ENCODE measurements around the gene FBXO28.

Gene FBXO28

DNA sequence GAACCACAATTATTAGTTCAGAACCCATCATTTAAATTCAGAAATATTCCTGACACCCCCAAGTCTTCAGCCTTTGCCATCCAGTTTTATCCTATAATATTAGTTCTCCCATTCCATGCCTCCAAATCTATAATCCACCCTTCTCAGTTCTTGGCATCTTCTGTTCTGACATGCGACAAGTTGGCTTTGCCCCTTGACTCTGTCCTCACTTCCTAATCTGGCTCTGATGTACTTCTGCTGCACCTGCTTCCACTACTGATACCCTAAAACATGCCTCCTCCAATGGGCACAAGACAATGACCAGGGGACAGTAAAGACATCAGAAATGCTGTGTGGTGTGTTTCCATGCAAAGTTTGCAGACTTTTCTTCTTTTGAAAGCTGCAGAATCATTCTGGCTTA is 17.1 kb upstream of the FBXO28 start:
- DNase-seq = no peak

DNA sequence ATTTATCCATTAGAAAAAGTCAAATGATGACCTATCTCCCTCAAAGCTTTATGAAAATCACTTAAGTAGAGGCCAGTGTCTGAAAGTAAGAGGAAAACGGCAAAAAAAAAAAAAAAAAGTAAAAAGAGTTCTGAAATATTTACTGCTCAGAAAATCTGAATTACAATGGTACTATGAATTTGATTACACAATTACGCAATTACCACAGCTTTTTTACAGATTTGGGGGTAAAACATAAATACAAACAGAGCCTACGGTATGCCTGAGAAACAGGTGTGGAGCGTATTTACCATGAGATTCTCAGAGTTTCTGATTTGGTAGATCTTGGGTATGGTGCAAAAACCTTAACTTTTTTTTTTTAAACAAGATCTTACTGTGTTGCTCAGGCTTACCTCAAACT is 15.9 kb upstream of the FBXO28 start:
- DNase-seq = no peak

DNA sequence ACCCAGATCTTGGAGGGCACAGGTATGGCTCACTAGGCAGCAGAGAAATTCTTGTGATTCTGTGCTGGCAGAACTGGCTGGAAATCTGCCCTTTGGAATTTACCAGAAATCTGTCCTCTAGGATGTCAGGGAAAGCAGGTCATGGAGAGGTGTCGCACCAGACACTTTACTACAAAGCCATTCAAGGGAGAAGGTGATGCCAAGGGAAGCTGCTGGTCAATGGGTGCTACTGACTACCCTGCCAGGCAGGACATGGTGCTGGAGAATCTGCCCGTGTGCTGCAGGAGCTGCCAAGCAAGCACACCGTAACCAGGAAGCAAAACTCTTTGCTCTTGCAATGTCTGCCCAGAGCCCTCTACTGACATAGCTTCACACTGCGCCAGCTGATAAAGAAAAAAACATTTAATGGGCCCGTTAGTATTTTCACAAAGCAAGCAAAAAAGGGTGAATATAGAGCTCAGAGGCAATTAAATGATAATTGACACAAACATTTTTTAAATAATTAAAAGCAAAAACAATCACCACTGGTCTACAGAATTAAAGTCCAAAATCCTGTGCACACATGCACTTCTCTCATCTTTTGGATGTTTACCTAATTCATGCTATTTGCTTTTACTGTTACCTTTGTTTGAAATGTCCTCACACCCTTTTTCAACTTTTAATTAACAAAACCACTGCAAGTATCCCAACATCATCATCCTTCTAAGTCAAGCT is 7.2 kb upstream of the FBXO28 start:
- no peak for DNase-seq

DNA sequence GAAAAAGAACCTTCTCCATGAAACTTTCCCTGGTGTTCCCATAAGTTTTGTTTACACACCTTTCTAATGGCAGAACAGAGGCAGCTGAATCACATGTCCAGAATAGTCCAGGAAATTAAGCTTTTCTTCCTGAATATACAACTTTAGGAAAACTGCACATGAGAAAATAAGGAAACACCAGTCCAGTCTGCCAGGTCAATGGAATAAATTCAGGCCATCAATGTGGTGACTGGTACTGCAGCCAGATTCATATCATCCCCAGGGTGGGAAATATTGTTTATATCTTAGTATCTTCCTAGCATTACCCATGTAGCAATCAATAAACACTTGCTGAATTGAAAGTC is 6.7 kb upstream of the FBXO28 start:
- DNase-seq = no peak

DNA sequence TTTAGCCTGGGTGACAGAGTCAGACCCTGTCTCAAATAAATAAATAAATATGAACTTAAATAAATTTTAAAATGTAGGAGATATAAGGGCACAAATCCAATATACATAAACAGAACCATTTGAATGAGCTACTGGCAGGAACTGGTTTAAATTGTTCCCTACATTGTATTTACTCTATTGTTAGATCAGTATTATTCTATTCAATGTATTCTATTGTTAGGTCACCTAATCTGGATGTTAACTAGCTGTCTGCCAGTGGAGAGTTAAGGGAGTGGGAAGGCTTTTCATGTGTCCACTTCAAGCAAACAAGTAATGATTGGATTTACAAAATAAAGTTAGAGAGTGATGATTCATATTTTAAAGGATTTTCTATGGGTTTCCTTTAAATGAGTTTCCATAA is 4.9 kb upstream of the FBXO28 start:
- no peak for DNase-seq

DNA sequence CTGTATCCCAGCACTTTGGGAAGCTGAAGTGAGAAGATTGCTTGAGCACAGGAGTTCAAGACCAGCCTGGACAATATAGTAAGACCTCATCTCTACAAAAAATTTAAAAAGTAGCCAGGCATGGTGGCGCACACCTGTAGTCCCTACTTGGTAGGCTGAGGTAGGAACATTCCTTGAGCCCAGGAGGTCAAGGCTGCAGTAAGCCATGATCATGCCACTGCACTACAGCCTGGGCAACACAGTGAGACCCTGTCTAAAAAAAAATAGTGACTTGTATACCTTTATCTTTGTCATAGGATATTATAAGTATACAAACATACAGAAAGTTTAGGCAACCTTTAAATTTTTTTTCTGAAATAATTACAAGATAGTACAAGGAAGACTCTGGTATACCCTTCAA is 3.9 kb upstream of the FBXO28 start:
- no peak for DNase-seq

DNA sequence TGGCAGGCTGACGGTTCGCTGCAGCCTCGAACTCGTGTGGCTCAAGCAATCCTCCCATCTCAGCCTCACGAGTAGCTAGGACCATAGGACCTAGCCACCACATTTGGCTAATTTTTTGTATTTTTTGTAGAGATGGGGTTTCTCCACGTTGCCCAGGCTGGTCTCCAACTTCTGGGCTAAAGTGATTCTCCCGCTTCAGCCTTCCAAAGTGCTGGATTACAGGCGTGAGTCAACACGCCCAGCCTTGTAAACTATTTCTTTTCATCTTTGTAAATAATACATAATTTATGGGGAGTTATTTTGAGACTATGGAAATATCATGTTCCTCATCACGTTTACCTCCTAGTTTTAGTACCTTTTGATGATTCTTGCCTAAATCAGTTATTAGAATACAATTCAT is 906 bp upstream of the FBXO28 start:
- DNase-seq = no peak

DNA sequence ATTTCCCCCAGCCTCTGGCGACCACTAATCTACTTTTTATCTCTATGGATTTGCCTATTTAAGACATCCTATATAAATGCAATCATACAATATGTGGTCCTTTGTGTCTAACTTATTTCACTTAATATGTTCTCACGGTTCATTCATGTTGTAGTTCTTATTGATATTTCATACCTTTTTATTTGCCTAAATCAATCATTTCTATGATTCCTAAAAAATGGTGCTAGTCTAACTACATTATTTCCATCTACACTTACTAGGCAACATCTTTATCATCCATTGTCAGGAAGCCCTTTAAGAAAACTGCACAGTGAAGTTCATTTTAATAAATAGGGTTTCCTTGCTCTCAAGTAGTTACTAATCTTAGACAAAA is 380 bp upstream of the FBXO28 start:
- no peak for DNase-seq

DNA sequence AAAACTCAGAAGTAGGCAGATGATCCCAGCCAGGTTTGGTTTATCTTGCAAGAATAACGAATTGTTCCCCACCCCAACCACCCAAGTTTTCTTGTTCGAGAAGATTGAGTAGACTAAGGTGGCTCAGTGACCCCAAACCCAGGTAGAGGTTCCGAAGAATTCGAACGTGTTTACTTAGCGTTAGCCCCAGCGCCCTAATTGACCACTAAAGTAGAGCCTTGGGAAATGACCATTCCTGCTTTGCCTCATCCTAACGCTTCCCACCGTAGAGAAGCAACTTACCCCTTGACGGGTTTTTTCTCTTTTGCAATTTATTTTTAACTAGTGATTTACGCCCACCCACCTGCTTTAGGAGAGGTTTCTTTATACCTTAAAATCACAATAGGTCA is 870 bp downstream of the FBXO28 start:
- DNase-seq = peak; percentile 23

DNA sequence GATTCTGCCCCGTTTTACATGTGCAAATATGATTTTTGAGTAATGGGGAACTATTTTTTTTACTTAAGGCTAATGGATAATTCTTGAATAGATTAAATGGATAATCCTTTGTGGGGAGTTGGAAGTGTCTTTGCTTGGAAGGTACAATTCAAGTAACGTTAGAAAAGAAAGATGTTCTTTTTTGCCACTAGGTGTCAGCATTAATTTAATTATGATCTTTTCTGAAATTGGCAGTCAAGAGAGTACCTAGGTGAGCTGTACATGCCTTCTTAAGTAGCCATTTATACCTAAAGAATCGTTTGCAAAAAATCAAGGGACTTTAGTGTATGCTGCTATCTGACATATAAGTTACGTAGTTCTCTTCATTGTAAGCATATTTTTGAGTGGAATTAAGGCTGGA is 2.2 kb downstream of the FBXO28 start:
- peak; percentile 54 for DNase-seq

DNA sequence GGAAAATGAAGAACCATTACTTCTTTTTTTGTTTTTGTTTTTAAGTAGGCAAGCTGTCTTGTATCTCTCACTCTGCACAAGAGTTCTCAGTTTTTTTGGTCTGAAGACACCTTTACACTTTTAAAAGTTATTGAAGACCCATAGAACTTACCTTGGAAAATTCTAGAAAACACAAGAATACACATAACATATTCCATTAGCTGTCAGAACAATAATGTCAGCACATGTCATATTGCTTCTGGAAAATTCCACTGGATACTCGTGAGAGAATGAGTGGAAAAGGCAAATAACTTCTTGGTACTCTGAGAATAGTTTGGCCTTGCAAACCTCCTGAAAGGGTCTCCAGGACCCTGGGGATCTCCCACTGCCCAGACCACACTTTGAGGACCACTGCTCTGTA is 4.8 kb downstream of the FBXO28 start:
- no peak for DNase-seq

DNA sequence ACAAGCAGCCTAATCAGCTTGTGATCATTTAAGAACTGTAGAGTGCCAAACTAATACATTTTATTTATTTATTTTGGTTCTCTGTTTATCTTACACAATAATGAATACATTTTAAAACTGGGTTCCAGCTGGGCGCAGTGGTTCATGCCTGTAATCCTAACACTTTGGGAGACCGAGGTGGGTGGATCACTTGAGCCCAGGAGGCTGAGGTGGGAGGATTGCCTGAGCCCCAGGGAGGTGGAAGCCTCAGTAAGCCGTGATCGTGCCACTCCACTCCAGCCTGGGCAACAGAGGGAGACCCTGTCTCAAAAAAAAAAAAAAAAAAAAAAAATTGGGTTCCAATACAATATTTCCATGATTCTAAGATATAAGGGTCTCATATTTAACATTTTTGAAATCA is 9.2 kb downstream of the FBXO28 start:
- no peak for DNase-seq

DNA sequence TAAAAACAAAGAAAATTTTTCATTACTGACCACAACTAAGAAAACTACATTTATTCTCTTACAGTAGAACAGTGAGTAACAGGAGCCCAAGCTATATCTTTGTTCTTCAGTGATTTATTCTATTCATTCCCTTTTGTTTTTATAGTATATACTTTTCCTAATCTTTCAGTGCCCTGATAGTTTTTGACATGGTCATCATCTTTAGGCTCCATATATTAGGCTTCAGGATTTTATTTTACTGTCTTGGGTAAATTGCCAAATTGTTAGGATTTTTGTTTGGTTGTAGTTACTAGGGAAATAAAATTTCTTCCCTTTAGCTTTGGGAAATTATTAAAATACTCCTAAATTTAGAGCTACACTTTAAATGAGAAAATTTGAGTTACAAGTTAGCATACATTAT is 10.3 kb downstream of the FBXO28 start:
- no peak for DNase-seq

DNA sequence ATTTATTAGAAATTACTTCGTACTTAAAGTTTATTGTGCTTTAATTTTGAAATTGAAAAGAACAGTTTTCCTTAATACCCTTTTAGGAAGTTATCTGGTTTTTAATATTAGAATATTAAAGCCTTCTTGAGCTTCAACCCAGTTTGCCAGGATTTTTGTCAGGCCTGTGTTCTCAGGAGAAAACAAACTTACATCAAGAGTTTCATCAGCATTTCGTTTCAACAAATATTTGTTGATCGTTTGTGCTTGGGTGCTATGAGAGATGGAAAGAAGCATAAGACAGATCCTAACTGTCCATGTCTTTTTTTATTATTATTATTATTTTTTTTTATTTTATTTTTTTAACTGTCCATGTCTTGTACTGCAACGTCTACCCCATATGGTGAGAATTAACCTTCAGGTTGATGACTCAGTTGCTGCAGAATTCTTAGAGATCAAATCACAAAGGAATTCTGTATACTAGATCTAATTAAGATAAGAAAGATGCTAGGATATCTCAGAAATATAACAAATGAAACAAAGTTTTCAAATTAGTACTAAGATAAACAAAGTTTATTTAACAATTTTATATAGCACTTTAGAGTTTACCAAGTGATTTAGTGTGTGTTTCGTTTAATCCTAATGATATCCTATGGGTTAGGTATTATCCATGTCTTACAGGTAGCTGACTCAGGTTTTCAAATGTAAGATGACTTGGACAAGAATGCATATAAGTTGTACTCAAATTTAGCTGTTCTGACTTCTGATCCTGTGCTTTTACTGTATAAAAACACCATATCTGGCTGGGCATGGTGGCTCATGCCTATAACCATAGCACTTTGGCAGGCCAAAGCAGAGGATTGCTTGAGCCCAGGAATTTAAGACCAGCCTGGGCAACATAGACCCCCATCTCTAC is 14.3 kb downstream of the FBXO28 start:
- DNase-seq = no peak

DNA sequence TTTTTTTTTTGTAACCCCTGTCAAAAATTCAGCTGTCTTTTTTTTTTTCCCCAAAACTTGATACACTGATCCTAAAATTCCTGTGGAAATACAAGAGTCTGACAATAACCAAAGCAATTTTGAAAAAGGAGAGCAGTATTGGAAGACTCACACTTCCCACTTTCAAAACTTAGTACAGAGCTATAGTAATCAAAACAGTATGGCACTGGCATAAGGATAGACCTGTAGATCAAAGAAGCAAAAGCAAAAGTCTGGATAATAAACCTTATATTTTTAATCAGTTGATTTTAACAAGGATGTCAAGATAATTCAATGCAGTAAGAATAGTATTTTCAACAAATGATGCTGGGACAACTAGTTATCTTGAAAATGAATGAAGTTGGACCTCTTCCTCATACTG is 17.3 kb downstream of the FBXO28 start:
- no peak for DNase-seq

DNA sequence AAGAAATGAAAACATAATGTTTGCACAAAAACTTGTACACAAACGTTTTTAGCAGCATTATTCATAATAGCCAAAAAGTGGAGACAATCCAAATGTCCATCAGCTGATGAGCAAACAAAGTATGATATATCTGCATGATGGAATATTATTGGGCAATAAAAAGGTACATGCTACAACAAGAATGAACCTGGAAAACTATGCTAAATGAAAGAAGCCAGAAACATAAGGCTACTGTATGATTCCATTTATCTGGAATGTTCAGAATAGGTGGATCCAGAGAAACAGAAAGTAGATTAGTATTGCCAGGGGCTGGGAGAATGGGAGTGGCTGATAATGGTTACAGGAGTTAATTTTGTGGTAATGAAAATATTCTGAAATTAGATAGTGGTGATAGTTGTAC is 19.0 kb downstream of the FBXO28 start:
- DNase-seq = no peak

DNA sequence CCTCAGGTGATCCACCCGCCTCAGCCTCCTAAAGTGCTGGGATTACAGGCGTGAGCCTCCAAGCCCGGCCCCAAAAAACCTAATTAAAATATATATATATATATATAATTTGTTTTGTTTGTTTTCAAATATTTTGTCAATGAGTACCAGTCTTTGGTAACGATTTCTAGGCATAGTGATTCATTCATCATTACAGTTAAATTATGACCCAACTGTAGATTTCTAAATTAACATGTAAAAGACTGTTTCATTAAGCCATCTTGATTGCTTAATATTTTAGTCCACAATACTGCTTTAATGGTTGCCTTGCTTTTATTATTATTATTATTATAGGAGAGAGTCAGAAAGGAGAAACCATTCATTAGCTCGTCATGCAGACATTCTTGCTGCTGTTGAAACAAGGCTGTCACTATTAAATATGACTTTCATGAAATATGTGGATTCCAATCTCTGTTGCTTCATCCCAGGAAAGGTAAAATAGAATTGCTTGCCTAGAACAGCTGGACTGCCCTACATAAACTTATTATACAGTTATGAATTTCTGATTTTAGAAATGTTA is 19.9 kb downstream of the FBXO28 start:
- DNase-seq = no peak

DNA sequence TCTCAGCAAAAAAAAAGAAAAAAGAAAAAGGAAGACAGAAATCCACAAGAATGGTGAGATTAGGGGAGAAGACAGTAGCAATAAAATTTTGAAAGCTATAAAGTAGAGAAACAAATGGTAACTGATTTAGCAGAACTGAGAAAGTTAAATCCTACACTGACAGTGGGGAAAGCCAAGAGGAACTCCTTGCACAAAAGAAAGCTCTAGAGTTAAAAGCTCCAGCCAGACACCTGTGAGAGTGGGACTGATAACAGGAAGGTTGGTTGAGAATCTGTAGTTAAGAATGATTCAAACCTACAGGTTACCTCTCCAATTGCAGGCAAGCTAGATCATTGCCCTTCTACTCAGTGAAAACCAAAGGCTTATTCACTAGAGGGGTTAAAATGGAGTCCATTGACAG is 23.6 kb downstream of the FBXO28 start:
- DNase-seq = no peak

DNA sequence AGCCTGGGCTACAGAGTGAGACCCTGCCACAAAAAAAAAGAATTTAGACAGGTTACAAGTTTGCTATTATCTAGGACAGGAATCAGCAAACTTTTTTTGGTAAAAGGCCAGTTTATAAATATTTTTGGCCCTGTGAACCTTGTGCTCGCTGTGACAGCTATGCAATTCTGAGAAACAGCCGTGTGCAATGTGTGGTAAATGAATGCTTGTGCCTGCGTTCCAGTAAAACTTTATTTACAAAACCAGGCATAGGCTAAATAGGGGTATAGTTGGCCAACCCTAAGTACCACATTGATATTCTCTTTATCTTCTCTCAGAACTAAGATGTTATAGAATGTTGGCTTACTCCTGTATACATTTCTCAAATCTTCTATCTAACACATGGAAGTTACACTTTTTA is 24.3 kb downstream of the FBXO28 start:
- DNase-seq = no peak

DNA sequence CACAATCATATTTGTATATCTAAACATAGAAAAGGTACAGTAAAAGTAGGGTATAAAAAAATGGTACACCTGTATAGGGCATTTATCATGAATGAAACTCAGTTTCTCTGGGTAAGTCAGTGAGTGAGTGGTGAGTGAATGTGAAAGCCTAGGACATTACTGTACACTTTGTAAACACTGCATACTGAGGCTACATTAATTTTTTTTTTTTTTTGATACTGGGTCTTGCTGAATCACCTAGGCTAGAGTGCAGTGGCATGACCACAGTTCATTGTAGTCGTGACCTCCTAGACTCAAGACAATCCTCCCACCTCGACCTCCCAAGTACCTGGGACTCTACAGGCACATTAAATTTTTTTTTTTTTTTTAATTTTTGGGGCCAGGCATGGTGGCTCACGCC is 27.8 kb downstream of the FBXO28 start:
- no peak for DNase-seq

DNA sequence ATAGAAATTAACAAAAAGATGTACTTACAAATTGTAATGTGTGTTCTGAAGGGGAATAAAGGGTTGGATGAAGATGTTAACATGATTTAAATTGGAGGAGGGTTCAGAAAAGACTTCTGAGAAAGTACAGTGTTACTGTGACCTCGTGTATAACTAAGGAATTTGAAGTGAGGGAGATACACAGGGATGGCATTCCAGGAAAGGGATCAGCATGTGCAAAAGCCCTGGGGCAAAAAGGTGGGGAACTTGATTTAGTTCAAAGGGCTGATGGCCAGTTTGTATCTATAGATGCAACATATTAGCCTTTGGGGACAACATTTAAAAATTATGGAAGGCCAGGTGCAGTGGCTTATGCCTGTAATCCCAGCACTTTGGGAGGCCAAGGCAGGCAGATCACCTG is 35.8 kb downstream of the FBXO28 start:
- no peak for DNase-seq

DNA sequence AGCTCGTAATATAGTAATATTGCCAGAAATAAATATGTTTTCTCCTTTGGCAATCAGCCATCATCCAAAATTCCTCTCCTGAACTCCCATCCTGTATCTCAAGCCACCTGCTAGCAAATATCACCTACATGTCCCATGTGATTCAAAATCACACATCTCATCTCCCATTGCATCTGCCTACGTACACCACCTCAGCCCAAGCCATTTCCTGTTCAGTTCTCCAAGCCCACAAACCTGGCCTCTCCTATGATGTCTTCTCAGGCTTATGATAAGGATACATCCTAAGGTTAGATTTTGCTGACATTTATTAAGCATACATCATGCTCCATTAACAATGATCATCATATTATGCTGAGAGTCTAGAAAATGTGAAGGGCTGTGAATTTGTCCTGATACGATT is 37.2 kb downstream of the FBXO28 start:
- DNase-seq = no peak

DNA sequence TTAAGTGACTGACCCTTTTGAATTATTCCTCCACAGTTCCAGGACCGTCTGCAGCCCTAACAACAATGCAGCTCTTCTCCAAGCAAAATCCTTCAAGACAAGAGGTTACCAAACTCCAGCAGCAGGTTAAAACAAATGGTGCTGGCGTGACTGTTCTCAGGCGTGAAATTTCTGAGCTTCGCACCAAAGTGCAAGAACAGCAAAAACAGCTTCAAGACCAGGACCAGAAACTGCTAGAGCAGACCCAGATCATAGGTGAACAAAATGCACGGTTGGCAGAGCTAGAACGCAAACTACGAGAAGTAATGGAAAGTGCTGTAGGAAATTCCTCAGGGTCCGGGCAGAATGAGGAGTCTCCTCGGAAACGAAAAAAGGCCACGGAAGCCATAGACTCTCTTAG is 43.4 kb downstream of the FBXO28 start:
- no peak for DNase-seq

DNA sequence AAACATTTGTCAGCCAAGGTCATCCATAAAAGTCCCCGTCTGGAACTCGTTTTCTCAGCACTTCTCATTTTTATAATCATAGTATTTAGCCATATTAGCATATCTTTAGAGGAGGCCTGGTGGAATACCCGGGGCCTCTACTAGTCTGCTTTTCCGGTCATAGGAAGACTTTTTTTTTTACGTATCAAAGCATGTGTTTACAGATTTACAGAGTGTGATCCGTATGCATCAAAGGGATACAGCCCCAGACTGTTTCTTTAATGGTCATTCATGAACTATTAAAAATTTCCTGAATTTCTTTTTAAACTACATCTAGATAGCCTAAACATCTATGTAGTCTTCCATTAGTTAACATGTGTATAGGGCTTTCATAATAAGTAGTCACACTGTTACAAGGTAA is 45.6 kb downstream of the FBXO28 start:
- no peak for DNase-seq

Measured in midbrain (tissue), 1 donor.